GM08714 (cell line): ENCODE data around the gene ZACN.
"Not testable (repeated sequence)": the region's sequence is repeated elsewhere in the genome, so short reads cannot be mapped to it uniquely, and the experiment has no call there.

Experiments
- H3K4me3 ChIP-seq: fragments of 200-500 bp; sonication (Bioruptor generic); 2 replicates; pipeline ENCODE4 v1.5.1; 2014; ENCODE audit warnings: mild to moderate bottlenecking, low read length, inconsistent platforms
- ZNF274 ChIP-seq: IDR thresholded peaks from 2 replicates; pipeline ENCODE4 v1.6.1; 2012; ENCODE audit warnings: mild to moderate bottlenecking, low read depth, low read length

The ZACN gene

GRCh38 chr17:76078860-76079534 lies at the start of gene ZACN:
TSS of gene ZACN (plus strand) at chr17:76079182. CDS start at chr17:76079265, 83 bp downstream.
- H3K4me3 ChIP-seq: no peak within 1 kb of the TSS
- TF ChIP-seq ZNF274: no peak

GRCh38 chr17:76032073-76032779 lies 46.8 kb upstream of the ZACN start:
- no peak for TF ChIP-seq ZNF274
- no peak overlapping the region for H3K4me3 ChIP-seq

GRCh38 chr17:76032780-76033108 lies 46.2 kb upstream of the ZACN start:
- no peak overlapping the region for H3K4me3 ChIP-seq
- no peak for TF ChIP-seq ZNF274

- no peak for TF ChIP-seq ZNF274
- H3K4me3 ChIP-seq: no peak overlapping the region
These were observed 45.8 kb upstream of the ZACN start for GRCh38 chr17:76033139-76033538.

GRCh38 chr17:76034428-76035350 lies 44.3 kb upstream of the ZACN start:
- H3K4me3 ChIP-seq: no peak overlapping the region
- no peak for TF ChIP-seq ZNF274

GRCh38 chr17:76036497-76037261 lies 42.3 kb upstream of the ZACN start:
- H3K4me3 ChIP-seq: no peak overlapping the region
- no peak for TF ChIP-seq ZNF274

- no peak for TF ChIP-seq ZNF274
- no peak overlapping the region for H3K4me3 ChIP-seq
These were observed 40.9 kb upstream of the ZACN start for GRCh38 chr17:76038050-76038449.

- H3K4me3 ChIP-seq: no peak overlapping the region
- TF ChIP-seq ZNF274: no peak
These were observed 39.9 kb upstream of the ZACN start for GRCh38 chr17:76039121-76039520.

- H3K4me3 ChIP-seq: no peak overlapping the region
- TF ChIP-seq ZNF274: no peak
These were observed 38.6 kb upstream of the ZACN start for GRCh38 chr17:76040376-76040775.

GRCh38 chr17:76042868-76043267 lies 36.1 kb upstream of the ZACN start:
- not testable (repeated sequence) for H3K4me3 ChIP-seq

GRCh38 chr17:76044475-76045007 lies 34.4 kb upstream of the ZACN start:
- not testable (repeated sequence) for H3K4me3 ChIP-seq

- TF ChIP-seq ZNF274: no peak
- no peak overlapping the region for H3K4me3 ChIP-seq
These were observed 32.9 kb upstream of the ZACN start for GRCh38 chr17:76046064-76046463.

- H3K4me3 ChIP-seq: no peak overlapping the region
- no peak for TF ChIP-seq ZNF274
These were observed 30.9 kb upstream of the ZACN start for GRCh38 chr17:76048025-76048605.
